Activated CD4-positive, alpha-beta T cell treated with anti-CD3 and anti-CD28 coated beads for 4 hours (primary cell): Measurements from ENCODE around the gene MTCH2.

Experiments
- DNase-seq, 2 donors: peaks; one replicate each; pipeline ENCODE4 v3.0.0-alpha.2; 2020

Gene MTCH2

DNA sequence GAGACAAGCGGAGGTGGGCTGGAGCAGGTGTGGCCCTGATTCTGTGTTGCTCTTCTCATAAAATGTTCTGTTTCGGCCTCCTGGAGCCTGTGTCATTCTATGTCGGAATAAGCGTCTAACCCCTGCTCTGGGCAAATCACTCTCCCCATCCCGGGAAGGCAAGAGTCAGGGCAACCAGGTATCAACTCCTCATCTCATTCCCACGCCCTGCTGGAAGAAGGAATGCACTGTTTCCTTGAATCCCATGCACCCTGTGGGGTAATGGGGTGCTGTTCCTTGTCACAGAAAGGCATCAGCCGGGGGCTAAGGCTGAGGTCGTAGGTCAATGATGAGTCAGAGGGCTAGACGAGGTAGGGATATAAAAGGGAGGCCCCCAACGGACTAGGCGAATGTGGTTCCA, 53.2 kb downstream of the MTCH2 start:
- DNase-seq, result no peak

- no peak for DNase-seq
Measured at GRCh38 chr11:47587723-47588326, 54.5 kb downstream of the MTCH2 start.

GRCh38 chr11:47587039-47587716, 55.2 kb downstream of the MTCH2 start:
- no peak for DNase-seq

- no peak for DNase-seq
Measured at GRCh38 chr11:47586098-47586855, 56.1 kb downstream of the MTCH2 start, which contains the start of gene FAM180B. FAM180B (plus strand) TSS chr11:47586678; CDS start chr11:47586769, 91 bp downstream.

DNA sequence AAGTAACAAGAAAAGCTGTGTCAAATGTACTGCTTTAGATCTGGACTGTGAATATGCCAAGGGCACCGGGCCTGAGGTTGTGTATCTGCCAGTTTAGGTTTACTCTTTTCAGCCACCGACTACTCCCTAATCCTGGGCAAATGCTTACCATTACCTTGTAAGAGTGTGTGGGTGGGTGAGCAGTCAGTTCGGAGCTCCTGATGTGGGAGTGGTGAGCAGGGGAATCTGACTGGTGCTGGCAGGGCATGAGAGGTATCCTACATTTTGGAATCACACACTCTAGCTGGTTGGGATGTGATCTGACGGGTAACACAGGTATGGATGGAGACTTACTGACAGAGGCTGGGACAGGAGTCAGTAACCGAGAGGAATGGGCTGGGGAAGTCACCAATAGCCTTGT, 58.5 kb downstream of the MTCH2 start:
- no peak for DNase-seq

DNA sequence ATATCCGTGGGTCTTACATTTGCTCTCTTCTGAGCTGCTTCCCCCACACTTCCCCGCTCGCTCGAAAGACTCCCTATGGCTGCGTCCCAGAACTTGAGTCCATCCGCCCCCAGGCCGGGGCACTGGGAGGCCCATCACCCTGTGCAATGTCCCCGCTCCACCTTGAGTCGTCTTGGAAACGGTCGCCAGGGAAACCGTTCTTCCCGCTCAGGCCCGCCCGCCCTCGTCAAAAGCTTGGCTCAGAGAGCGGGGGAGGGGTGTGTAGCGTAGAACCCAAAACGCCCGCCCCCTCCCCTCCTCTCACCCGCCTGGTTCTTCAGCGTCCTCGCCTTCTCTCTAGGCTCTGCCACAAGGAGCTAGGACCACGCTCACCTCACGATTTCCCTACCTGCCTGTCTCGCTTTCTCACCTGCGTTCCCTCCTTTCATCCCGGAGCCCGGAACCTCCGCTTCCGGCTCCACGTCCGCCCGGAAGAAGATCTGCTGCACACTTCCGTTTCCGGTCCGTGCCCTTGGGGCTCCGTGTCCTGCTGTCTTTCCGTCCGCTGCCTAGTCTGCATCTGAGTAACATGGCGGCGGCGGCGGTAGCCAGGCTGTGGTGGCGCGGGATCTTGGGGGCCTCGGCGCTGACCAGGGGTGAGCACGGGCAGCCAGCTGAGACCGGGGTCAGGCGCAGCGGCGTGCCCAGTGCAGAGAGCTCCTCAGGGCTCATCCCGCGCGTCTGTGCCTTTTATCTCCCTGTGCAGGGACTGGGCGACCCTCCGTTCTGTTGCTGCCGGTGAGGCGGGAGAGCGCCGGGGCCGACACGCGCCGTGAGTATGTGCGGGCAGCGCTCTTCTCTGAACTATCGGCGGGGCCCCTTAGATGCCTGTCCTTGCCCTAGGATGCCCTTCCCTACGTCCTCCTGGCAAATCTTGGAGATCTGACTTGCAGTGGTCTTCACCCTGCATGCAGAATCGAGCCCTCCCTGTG, 63.5 kb downstream of the MTCH2 start, which contains the start of the genes KBTBD4 and NDUFS3:
KBTBD4 (minus strand) TSS at position 447 of the 971 bp plus-strand sequence; CDS start at position 428, 19 bp downstream.
NDUFS3 (plus strand) TSS at position 551 of the 971 bp plus-strand sequence; CDS start at position 569, 18 bp downstream.
- DNase-seq, result peak; percentile 85 to 87

- no peak for DNase-seq
Measured at GRCh38 chr11:47577460-47578041, 64.8 kb downstream of the MTCH2 start.

DNA sequence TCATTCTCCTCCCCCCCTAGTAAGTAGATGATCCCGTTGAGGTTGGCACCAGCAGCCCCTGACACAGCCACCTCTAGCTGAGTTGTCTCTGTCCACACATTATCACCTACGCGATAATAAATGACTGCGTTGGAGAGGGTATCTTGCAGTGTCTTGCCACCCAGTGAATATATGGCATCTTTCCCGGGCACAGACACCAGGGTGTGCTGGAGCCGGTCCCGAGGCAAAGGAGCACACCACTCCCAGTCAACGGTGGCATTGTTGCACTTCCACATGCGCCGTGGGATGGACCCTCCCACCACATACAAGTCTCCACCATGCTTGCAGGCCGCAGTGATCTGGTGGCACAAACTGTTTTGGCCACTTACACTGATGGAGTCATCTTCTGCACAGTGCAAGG, 69.0 kb downstream of the MTCH2 start:
- DNase-seq, result no peak

DNA sequence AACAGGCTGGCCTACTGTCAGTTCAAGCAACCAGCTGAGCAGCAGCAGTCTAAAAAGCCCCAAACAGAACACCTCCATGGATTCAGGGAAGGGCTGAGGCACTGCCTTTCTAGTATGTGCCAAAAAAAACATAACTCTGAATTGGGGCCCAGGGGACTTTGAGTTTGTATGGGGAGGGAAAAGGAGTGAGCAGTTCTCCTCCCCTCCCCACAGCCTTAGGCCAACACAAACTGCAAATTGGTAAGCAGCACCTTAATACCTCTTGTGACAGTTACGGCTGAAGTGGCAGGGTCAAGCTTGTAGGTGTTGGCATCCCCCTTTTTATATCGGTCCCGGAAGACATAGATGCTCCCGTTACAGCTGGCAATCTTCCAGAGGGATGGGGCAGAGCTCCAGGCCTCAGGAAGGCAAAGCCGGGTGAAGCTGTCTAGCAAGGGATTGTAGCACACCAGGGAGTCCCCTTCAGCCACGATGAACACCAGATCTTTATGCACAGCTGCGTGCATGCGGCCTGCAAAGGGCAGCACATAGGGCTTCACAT, 69.6 kb downstream of the MTCH2 start:
- DNase-seq, result no peak

DNA sequence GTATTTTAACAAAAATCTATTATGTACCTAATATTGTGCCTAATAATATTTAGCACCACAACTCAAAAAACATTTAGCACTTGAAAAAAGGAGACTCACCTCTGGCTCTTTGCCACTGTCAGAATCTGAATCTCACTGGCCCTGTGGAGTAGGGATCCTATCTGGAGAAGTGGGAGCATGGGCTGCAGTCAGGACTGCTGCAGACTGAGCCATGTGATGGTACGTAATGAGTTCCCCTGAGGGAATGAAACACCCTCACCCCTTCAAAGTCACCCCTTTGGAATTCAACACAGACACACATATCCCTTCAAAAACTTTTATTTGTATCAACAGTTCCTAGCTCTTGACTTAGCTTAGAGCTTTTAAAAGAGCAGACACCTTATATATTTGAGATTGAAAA, 70.5 kb downstream of the MTCH2 start:
- DNase-seq, result no peak

GRCh38 chr11:47571357-47571729, 71.0 kb downstream of the MTCH2 start:
- DNase-seq, result no peak

- DNase-seq, result no peak
Measured at GRCh38 chr11:47570651-47571356, 71.6 kb downstream of the MTCH2 start.

- no peak for DNase-seq
Measured at GRCh38 chr11:47569646-47570045, 72.7 kb downstream of the MTCH2 start.
